Spleen (tissue), 11 donors: ENCODE results near the gene MLST8. TPM values are rescaled to one million over a fixed set of nuclear protein-coding genes. Genes with fewer than 3 reads are reported as not detected.

Experiments used
- DNase-seq: peaks from one replicate; pipeline ENCODE4 v3.0.0-alpha.2; 2020
- H3K27ac ChIP-seq, 8 donors: fragments of 200-600 bp; sonication (generic) in 7 of 8; 1 replicate in 4 of 8; 2 replicates in 4 of 8; pipeline versions ENCODE4 v1.5.0 to v1.8.0; 2016 to 2021; ENCODE audit warnings: inconsistent platforms in 4 of 8, mild to moderate bottlenecking in 4 of 8, moderate library complexity in 1 of 8
- H3K27me3 ChIP-seq, 7 donors: fragments of 200-600 bp; sonication (generic) in 6 of 7; replicated peaks in 1 of 7; 1 replicate in 4 of 7; 2 replicates in 3 of 7; pipeline versions ENCODE4 v1.5.0 to v1.8.0; 2016 to 2021; ENCODE audit warnings: inconsistent platforms in 3 of 7, mild to moderate bottlenecking in 1 of 7
- H3K36me3 ChIP-seq, 6 donors: fragments of 200-600 bp; sonication (generic) in 5 of 6; 1 replicate in 4 of 6; 2 replicates in 2 of 6; pipeline versions ENCODE4 v1.5.0 to v1.8.0; 2016 to 2021; ENCODE audit warnings: inconsistent platforms in 2 of 6
- H3K4me1 ChIP-seq, 6 donors: fragments of 200-600 bp; sonication (generic) in 5 of 6; 1 replicate in 3 of 6; 2 replicates in 3 of 6; pipeline versions ENCODE4 v1.5.0 to v1.8.0; 2016 to 2021; ENCODE audit warnings: inconsistent platforms in 3 of 6
- H3K4me3 ChIP-seq, 8 donors: fragments of 200-600 bp; sonication (generic) in 7 of 8; 1 replicate in 4 of 8; 2 replicates in 4 of 8; pipeline versions ENCODE4 v1.5.0 to v1.8.0; 2016 to 2021; ENCODE audit warnings: inconsistent platforms in 4 of 8, mild to moderate bottlenecking in 4 of 8, moderate library complexity in 2 of 8
- H3K9me3 ChIP-seq, 8 donors: fragments of 200-600 bp; sonication (generic) in 7 of 8; 1 replicate in 4 of 8; 2 replicates in 4 of 8; pipeline versions ENCODE4 v1.5.0 to v1.8.0; 2016 to 2021; ENCODE audit warnings: inconsistent platforms in 4 of 8
- CTCF ChIP-seq, 11 experiments: fragments of 200-600 bp in 7 of 11; fragments of 450-650 bp in 4 of 11; sonication (generic) in 4 of 11; IDR thresholded peaks in 8 of 11; conservative IDR thresholded peaks in 3 of 11; 1 replicate in 7 of 11; 2 replicates in 4 of 11; pipeline versions ENCODE4 v1.4.0 to v1.8.0; 2016 to 2021; ENCODE audit warnings: antibody characterized with exemption in 11 of 11, inconsistent platforms in 4 of 11, mild to moderate bottlenecking in 1 of 11
- POLR2A ChIP-seq, 3 donors: fragments of 450-650 bp; IDR thresholded peaks; one replicate each; pipeline ENCODE4 v1.5.1; 2017; ENCODE audit warnings: antibody characterized with exemption in 3 of 3, mild to moderate bottlenecking in 1 of 3
- POLR2AphosphoS5 ChIP-seq, 3 donors: sonication (generic); formaldehyde crosslinking; IDR thresholded peaks; one replicate each; pipeline ENCODE4 v1.5.1; 2017; ENCODE audit warnings: antibody characterized with exemption in 3 of 3
- WGBS, 5 donors: extraction: QIAGEN DNeasy Blood & Tissue Kit in 3 of 5; methylation state at CpG; one replicate each; pipeline versions ENCODE4 v1.1.5 to v1.1.7; 2013 to 2018; 5-methylcytosine and 5-hydroxymethylcytosine counted together
- intact Hi-C: fragments of 100-400 bp; cut with DNase I; formaldehyde crosslinking; loops from one replicate; pipeline ENCODE4 v1.15.0; 2023; ENCODE audit warnings: low total_unique reads
- polyA plus RNA-seq, 3 donors: library from polyadenylated mRNA; stranded (reverse); fragments of 200-250 nt; gene quantifications; one replicate each; pipeline ENCODE4 v1.2.1, GENCODE V29; 2013
- total RNA-seq, 7 donors: library from RNA; depleted of rRNA in 3 of 7; stranded (reverse); fragments of >200 nt in 3 of 7; fragmentation: NEBNext Ultra II Directional in 4 of 7; extraction: Animal tissue kit (Norgen Biotek cat#: 25700) in 4 of 7; gene quantifications; one replicate each; pipeline versions ENCODE4 v1.1.0 to v1.2.1, GENCODE V29; 2016 to 2021
- donor health status: healthy with polysubstance abuse.
- donor health status: DM: no; HTN: no; CAD: no; lungs with moderate emphysema.
- donor health status: DM: no; HTN: no; CAD: no.
- donor health status: Bipolar disorder and iron deficiency.
- donor health status: healthy.
- donor health status: DM: no; HTN: no; CAD: no.
- donor health status: DM: yes; HTN: yes; CAD: no.

MLST8 gene
- total and polyA plus RNA-seq, 10 donors, result 25.0 to 61.7 (median 40.6) TPM

- Histone ChIP-seq H3K27ac (no peak overlapping the region), H3K27me3 (peaks cover 0 to 51% (median 26%) of the 10 kb centered on the region in 7 donors), H3K4me3 (no peak overlapping the region), H3K36me3 (peaks cover 19 to 91% (median 76%) of the 10 kb centered on the region in 6 donors), H3K4me1 (peaks cover 11 to 64% (median 43%) of the 10 kb centered on the region in 6 donors), H3K9me3 (no peaks in the 10 kb centered on the region)
- DNase-seq, result no peak
- TF ChIP-seq POLR2A (IDR thresholded peaks at IDR 0.05) (no peak), POLR2AphosphoS5 (IDR thresholded peaks at IDR 0.05) (no peak), CTCF (IDR thresholded peaks at IDR 0.05 in 8 of 11, conservative IDR thresholded peaks at IDR 0.05 in 3 of 11) (no peak)
- intact Hi-C loops, result no loop called here
- WGBS, 5 donors, result 92 to 96% (median 94%) methylated on average over 10 to 28 of the region's 28 CpGs
Measured at GRCh38 chr16:2233046-2233775, 28.0 kb downstream of the MLST8 start.

GRCh38 chr16:2233872-2234812 is 28.9 kb downstream of the MLST8 start:
- Histone ChIP-seq H3K27ac (no peak overlapping the region), H3K36me3 (peaks cover 17 to 88% (median 67%) of the 10 kb centered on the region in 6 donors), H3K4me3 (no peak overlapping the region), H3K9me3 (no peaks in the 10 kb centered on the region), H3K27me3 (peaks cover 0 to 53% (median 26%) of the 10 kb centered on the region in 7 donors), H3K4me1 (peaks cover 11 to 58% (median 40%) of the 10 kb centered on the region in 6 donors)
- WGBS, 5 donors, result 87 to 94% (median 92%) methylated on average over 36 to 51 of the region's 51 CpGs
- DNase-seq, result peak; percentile 61
- intact Hi-C loops, result no loop called here
- TF ChIP-seq CTCF (IDR thresholded peaks at IDR 0.05 in 8 of 11, conservative IDR thresholded peaks at IDR 0.05 in 3 of 11) (no peak), POLR2AphosphoS5 (IDR thresholded peaks at IDR 0.05) (peak in 1 of 3 donors; percentile 6), POLR2A (IDR thresholded peaks at IDR 0.05) (no peak)

- peaks cover 0 to 53% (median 26%) of the 10 kb centered on the region in 7 donors for H3K27me3 ChIP-seq
- H3K4me1 ChIP-seq, result peaks cover 11 to 51% (median 33%) of the 10 kb centered on the region in 6 donors
- no peaks in the 10 kb centered on the region for H3K9me3 ChIP-seq
- H3K4me3 ChIP-seq, result no peak overlapping the region
- intact Hi-C loops, result no loop called here
- peaks cover 15 to 88% (median 60%) of the 10 kb centered on the region in 6 donors for H3K36me3 ChIP-seq
- no peak for DNase-seq
- H3K27ac ChIP-seq, result no peak overlapping the region
- TF ChIP-seq POLR2A (IDR thresholded peaks at IDR 0.05), result no peak
- TF ChIP-seq CTCF (IDR thresholded peaks at IDR 0.05 in 8 of 11, conservative IDR thresholded peaks at IDR 0.05 in 3 of 11), result no peak
- TF ChIP-seq POLR2AphosphoS5 (IDR thresholded peaks at IDR 0.05), result no peak
- WGBS, 5 donors, result 91 to 98% (median 94%) methylated on average over 10 to 18 of the region's 18 CpGs
Measured at GRCh38 chr16:2234813-2235170, 29.5 kb downstream of the MLST8 start.
